HuH-7 (cell line): ENCODE results near the gene COPZ2.
A peak's percentile ranks its signal among the peaks of the same experiment; 100 is the strongest.
"Not testable (repeated sequence)": the region's sequence is repeated elsewhere in the genome, so short reads cannot be mapped to it uniquely, and the experiment has no call there.

Experiments
- DNase-seq: peaks from one replicate; pipeline ENCODE4 v3.0.0; 2011; ENCODE audit warnings: low spot score

COPZ2 gene

GRCh38 chr17:48006936-48007709 is 30.5 kb downstream of the COPZ2 start:
- DNase-seq, result no peak

GRCh38 chr17:48004983-48005382 is 32.6 kb downstream of the COPZ2 start:
- DNase-seq, result no peak

- no peak for DNase-seq
These were observed 34.0 kb downstream of the COPZ2 start for GRCh38 chr17:48003417-48004151.

- DNase-seq, result no peak
These were observed 34.6 kb downstream of the COPZ2 start for GRCh38 chr17:48002916-48003416.

- no peak for DNase-seq
These were observed 35.2 kb downstream of the COPZ2 start for GRCh38 chr17:48002266-48002915.

GRCh38 chr17:48001657-48002056 is 35.9 kb downstream of the COPZ2 start:
- not testable (repeated sequence) for DNase-seq

GRCh38 chr17:48001197-48001596 is 36.4 kb downstream of the COPZ2 start:
- DNase-seq, result no peak

- peak; percentile 55 for DNase-seq
These were observed 38.0 kb downstream of the COPZ2 start for GRCh38 chr17:47999582-47999981.

- no peak for DNase-seq
These were observed 39.6 kb downstream of the COPZ2 start for GRCh38 chr17:47998044-47998443.

- DNase-seq, result no peak
These were observed 40.0 kb downstream of the COPZ2 start for GRCh38 chr17:47997586-47997985.

- no peak for DNase-seq
These were observed 41.4 kb downstream of the COPZ2 start for GRCh38 chr17:47996201-47996600.

GRCh38 chr17:47995241-47995935 is 42.2 kb downstream of the COPZ2 start:
- no peak for DNase-seq

- DNase-seq, result no peak
These were observed 42.9 kb downstream of the COPZ2 start for GRCh38 chr17:47994724-47995123.

- no peak for DNase-seq
These were observed 43.6 kb downstream of the COPZ2 start for GRCh38 chr17:47993964-47994363.

GRCh38 chr17:47993031-47993564 is 44.5 kb downstream of the COPZ2 start:
- DNase-seq, result no peak

- no peak for DNase-seq
These were observed 45.4 kb downstream of the COPZ2 start for GRCh38 chr17:47992216-47992615.

- no peak for DNase-seq
These were observed 46.5 kb downstream of the COPZ2 start for GRCh38 chr17:47990962-47991731.

- no peak for DNase-seq
These were observed 47.9 kb downstream of the COPZ2 start for GRCh38 chr17:47989700-47990099.

GRCh38 chr17:47989159-47989558 is 48.4 kb downstream of the COPZ2 start:
- no peak for DNase-seq

GRCh38 chr17:47988445-47988844 is 49.2 kb downstream of the COPZ2 start:
- not testable (repeated sequence) for DNase-seq

GRCh38 chr17:47987240-47987835 is 50.3 kb downstream of the COPZ2 start:
- DNase-seq, result no peak
